HepG2 (cell line): Measurements from ENCODE around the gene ORMDL3.

Experiments
- ARNTL ChIP-seq: sonication (generic); formaldehyde crosslinking; IDR thresholded peaks from 2 replicates; pipeline ENCODE4 v1.4.0; 2020; ENCODE audit warnings: mild to moderate bottlenecking, missing genetic modification reagents
- JUNB ChIP-seq: sonication (generic); formaldehyde crosslinking; IDR thresholded peaks from 2 replicates; pipeline ENCODE4 v1.8.0; 2022; ENCODE audit warnings: missing genetic modification reagents, mild to moderate bottlenecking, borderline replicate concordance
- LBX2 ChIP-seq: sonication (generic); formaldehyde crosslinking; IDR thresholded peaks from 2 replicates; pipeline ENCODE4 v1.5.0; 2020; ENCODE audit warnings: missing genetic modification reagents, mild to moderate bottlenecking, borderline replicate concordance
- MXD4 ChIP-seq: IDR thresholded peaks from 2 replicates; pipeline ENCODE4 v1.6.1; 2016; ENCODE audit warnings: mild to moderate bottlenecking, missing biosample characterization, missing genetic modification reagents
- NCOA2 ChIP-seq: sonication (generic); formaldehyde crosslinking; IDR thresholded peaks from 2 replicates; pipeline ENCODE4 v1.8.0; 2022; ENCODE audit warnings: inconsistent platforms
- PHF5A ChIP-seq: IDR thresholded peaks from one replicate; pipeline ENCODE4 v1.6.1; 2018; ENCODE audit warnings: low read depth, missing genetic modification reagents; ENCODE audit not compliant: unreplicated experiment
- SMAD1 ChIP-seq: sonication (generic); formaldehyde crosslinking; IDR thresholded peaks from 2 replicates; pipeline ENCODE4 v1.4.0; 2020; ENCODE audit warnings: missing genetic modification reagents, low read depth, mild to moderate bottlenecking, borderline replicate concordance
- TCF7L2 ChIP-seq: IDR thresholded peaks from 2 replicates; pipeline ENCODE4 v1.6.1; 2011; ENCODE audit warnings: mild to moderate bottlenecking, low read depth, low read length, moderate library complexity
- ZSCAN22 ChIP-seq: sonication (generic); formaldehyde crosslinking; IDR thresholded peaks from 2 replicates; pipeline ENCODE4 v1.4.0; 2020; ENCODE audit warnings: mild to moderate bottlenecking, missing genetic modification reagents
- TF ChIP-seq, protein P1 (sequence below): sonication (generic); formaldehyde crosslinking; IDR thresholded peaks from 2 replicates; pipeline ENCODE4 v1.8.1; 2023; ENCODE audit warnings: missing genetic modification reagents, inconsistent platforms, borderline replicate concordance

DNA sequence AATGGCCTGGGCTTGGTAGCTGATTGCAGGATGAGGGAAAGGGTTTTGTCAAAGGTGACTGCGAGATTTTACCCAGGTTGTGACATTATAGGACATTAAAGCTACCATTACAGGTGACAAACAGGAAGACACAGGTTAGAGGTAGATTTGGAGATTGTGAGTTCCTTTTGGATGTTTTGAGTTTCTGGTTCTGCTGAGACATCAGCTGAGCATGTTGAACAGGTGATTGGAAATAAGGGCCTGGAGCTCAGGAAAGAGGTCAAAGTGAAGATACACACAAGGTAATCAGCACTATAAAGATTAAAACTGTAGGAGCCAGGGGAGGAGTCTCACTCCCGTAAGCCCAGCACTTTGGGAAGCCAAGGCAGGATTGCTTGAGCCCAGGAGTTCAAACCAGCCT, 41.4 kb upstream of the ORMDL3 start:
- TF ChIP-seq TCF7L2: no peak
- TF ChIP-seq NCOA2 (CRISPR knock-in tag): no peak
- no peak for TF ChIP-seq PHF5A (CRISPR knock-in tag)
- no peak for TF ChIP-seq LBX2 (CRISPR knock-in tag)
- TF ChIP-seq MXD4 (CRISPR knock-in tag): no peak
- TF ChIP-seq, protein P1, sequence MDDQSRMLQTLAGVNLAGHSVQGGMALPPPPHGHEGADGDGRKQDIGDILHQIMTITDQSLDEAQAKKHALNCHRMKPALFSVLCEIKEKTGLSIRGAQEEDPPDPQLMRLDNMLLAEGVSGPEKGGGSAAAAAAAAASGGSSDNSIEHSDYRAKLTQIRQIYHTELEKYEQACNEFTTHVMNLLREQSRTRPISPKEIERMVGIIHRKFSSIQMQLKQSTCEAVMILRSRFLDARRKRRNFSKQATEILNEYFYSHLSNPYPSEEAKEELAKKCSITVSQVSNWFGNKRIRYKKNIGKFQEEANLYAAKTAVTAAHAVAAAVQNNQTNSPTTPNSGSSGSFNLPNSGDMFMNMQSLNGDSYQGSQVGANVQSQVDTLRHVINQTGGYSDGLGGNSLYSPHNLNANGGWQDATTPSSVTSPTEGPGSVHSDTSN (CRISPR knock-in tag): no peak
- no peak for TF ChIP-seq SMAD1 (CRISPR knock-in tag)
- no peak for TF ChIP-seq JUNB (CRISPR knock-in tag)
- no peak for TF ChIP-seq ARNTL (CRISPR knock-in tag)
- no peak for TF ChIP-seq ZSCAN22 (CRISPR knock-in tag)
